ENCODE results near the gene GADD45B.
"Not testable (repeated sequence)": the region's sequence is repeated elsewhere in the genome, so short reads cannot be mapped to it uniquely, and the experiment has no call there.

Gene GADD45B

GRCh38 chr19:2514981-2515518 is 39.1 kb downstream of the GADD45B start:
- DNase-seq (ENCODE audit: low read depth), result no peak

DNA sequence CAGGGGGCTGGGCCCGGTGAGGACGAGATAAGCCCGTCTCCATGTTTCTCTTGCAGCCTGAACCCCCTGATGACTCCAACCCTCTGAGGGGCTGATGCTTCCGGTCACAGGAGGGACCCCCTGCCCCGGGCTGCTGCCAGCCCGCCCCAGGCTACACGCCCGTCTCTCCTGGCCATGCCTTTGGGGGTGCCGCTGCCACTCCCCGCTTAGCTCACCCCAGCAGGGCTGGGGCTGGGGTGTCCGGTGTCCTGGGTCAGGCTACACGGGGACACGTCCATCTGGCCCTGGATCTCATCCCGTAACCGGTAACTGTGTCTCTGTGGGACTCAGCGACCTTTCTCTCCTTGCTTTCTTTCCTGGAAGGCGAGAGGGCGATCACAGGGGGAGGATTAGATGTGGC is 40.8 kb downstream of the GADD45B start:
- DNase-seq (ENCODE audit: low read depth), result no peak

DNA sequence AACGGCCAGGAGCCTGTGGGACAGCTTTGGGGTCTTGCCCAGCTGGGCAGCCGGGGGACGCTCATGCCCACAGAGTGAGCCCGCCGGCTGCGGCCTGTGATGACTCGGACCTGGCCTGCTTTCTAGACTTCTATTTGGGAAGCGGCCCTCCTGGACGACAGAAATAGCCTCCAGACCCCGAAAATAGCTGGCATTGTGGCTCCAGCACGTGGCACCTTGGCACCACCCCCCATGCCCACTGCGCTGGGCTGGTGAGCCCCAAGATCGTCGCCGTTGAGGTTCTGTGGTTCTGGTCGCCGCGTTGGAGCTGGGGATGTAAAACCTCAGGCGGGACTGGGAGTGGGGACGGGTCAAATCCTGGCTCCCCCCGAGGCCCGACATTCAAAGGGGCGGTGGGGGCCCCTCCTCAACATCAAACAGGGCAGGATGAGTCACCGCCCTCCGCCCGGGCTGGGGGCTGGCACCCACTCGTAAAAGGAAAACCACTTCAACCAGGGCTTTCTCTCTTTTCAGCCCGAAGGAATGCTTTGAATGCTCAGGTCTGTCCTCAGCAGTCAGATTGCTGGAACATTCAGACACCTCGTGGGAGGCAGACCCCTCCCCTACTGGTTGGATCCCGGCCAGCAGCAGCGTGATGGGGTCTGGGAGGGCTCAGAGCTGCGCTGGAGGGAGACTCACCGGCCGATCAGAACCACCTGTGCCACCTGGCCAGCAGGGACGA is 42.1 kb downstream of the GADD45B start:
- no peak for DNase-seq (ENCODE audit: low read depth)

DNA sequence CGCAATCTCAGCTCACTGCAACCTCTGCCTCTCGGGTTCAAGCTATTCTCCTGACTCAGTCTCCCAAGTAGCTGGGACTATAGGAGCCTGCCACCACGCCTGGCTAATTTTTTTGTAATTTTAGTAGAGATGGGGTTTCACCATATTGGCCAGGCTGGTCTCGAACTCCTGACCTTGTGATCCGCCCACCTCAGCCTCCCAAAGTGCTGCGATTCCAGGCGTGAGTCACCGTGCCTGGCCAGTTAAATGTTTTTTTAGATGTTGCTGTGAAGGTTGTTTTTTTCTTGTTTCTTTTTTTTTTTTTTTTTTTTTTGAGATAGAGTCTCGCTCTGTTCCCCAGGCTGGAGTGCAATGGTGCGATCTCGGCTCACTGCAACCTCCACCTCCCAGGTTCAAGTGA is 42.9 kb downstream of the GADD45B start:
- DNase-seq (ENCODE audit: low read depth), result not testable (repeated sequence)

GRCh38 chr19:2519482-2519881 is 43.6 kb downstream of the GADD45B start:
- DNase-seq (ENCODE audit: low read depth), result no peak

GRCh38 chr19:2523630-2524311 is 47.8 kb downstream of the GADD45B start:
- peak; percentile 81 for DNase-seq (ENCODE audit: low read depth)

- no peak for DNase-seq (ENCODE audit: low read depth)
Measured at GRCh38 chr19:2524361-2524839, 48.5 kb downstream of the GADD45B start.

DNA sequence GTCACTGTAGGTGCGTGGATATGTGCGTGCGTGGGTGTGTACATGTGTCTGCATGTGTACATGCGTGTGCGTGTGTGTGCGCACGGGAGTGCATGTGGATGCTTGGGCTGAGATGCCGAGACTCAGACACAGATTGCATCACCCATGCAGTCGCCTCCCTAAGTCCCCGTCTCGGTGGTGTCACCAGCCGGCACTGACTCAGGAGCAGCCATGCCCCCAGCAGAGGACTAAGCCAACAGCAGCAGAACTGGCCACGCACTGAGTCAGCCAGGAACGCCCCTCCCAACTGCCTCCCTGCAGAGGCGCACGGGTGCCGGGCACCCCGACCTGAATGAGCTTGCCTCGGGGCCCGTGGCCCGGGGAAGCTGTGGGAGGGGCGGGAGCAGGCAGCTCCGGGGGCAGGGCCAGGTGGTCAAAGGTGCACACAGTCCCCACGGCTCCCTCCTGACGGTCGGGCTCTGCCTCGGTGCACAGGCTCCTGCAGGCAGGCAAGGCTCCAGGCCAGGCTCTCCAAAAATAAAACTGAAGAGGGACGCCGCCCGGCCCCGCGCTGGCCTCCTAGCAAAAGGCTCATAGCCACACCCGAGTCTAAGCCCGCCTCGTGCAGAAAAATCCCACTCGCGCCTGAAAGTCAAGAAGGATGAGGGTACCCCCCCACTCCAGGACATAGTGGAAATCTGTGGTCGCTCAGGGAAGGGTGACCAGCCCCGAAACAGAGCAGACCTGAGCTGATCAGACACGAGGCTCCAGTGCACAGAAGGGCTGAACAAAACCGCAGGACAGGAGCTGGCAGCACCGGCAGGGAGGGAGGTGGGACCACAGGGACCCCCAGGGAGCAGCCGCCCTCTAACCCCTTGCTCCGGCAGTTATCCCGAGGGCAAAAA is 49.2 kb downstream of the GADD45B start:
- DNase-seq (ENCODE audit: low read depth), result peak; percentile 89

GRCh38 chr19:2527171-2527570 is 51.2 kb downstream of the GADD45B start:
- no peak for DNase-seq (ENCODE audit: low read depth)

DNA sequence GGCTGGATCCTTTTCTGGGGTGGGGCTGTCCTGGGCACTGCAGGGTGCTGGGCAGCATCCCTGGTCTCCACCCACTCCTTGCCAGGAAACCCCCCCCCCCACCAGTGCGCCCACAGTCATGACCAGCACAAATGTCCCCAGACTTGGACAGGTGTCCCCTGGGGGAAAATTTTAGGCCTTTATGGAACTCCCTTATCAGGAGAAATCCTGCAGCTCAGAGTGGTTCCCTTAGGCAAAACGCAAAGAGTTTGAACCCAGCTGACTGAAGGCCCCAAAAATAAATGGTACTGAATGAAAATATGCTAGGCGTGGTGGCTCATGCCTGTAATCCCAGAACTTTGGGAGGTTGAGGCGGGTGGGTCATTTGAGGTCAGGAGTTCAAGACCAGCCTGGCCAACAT is 51.8 kb downstream of the GADD45B start:
- no peak for DNase-seq (ENCODE audit: low read depth)
